ENCODE data around the gene LOXHD1.

Gene LOXHD1

GRCh38 chr18:46445522-46446313 is 211.3 kb downstream of the LOXHD1 start:
- DNase-seq, result no peak

- DNase-seq, result no peak
These were observed 218.0 kb downstream of the LOXHD1 start for GRCh38 chr18:46439037-46439436.

GRCh38 chr18:46437061-46437460 is 220.0 kb downstream of the LOXHD1 start:
- DNase-seq, result no peak

- no peak for DNase-seq
These were observed 220.4 kb downstream of the LOXHD1 start for GRCh38 chr18:46436621-46437020.

- no peak for DNase-seq
These were observed 222.0 kb downstream of the LOXHD1 start for GRCh38 chr18:46435031-46435430.

- no peak for DNase-seq
These were observed 222.4 kb downstream of the LOXHD1 start for GRCh38 chr18:46434629-46435028.

GRCh38 chr18:46433121-46433826 is 223.7 kb downstream of the LOXHD1 start:
- DNase-seq, result no peak

GRCh38 chr18:46431522-46432171 is 225.4 kb downstream of the LOXHD1 start:
- no peak for DNase-seq

GRCh38 chr18:46429649-46430224 is 227.3 kb downstream of the LOXHD1 start:
- no peak for DNase-seq

- no peak for DNase-seq
These were observed 227.9 kb downstream of the LOXHD1 start for GRCh38 chr18:46429130-46429529.

- no peak for DNase-seq
These were observed 228.7 kb downstream of the LOXHD1 start for GRCh38 chr18:46428368-46428767.

- no peak for DNase-seq
These were observed 229.6 kb downstream of the LOXHD1 start for GRCh38 chr18:46427216-46427995.

All from HCEC 1CT (cell line).